GM13977 (cell line): ENCODE results near the gene KCNAB1.
"Not testable (repeated sequence)": the region's sequence is repeated elsewhere in the genome, so short reads cannot be mapped to it uniquely, and the experiment has no call there.

Experiments
- DNase-seq: peaks from one replicate; pipeline ENCODE4 v3.0.0; 2012; ENCODE audit warnings: low spot score
- CTCF ChIP-seq: IDR thresholded peaks from 2 replicates; pipeline ENCODE4 v1.5.1; 2012; ENCODE audit warnings: mild to moderate bottlenecking, control low read depth; ENCODE audit not compliant: insufficient read depth; ENCODE audit errors: extremely low read depth, missing control alignments
- in situ Hi-C: fragments of 300-500 bp; cut with MboI; formaldehyde crosslinking; loops from one replicate; pipeline ENCODE4 v1.12.0; 2022; ENCODE audit warnings: low sequenced_read_pairs, low pct_unique_long_range_greater_than_20kb, mixed read lengths, inconsistent platforms; ENCODE audit not compliant: unreplicated experiment

Gene KCNAB1

GRCh38 chr3:156135921-156136638, 15.7 kb downstream of the KCNAB1 start:
- DNase-seq, result no peak
- in situ Hi-C loops, result no loop called here
- TF ChIP-seq CTCF, result no peak

GRCh38 chr3:156137397-156137796, 17.0 kb downstream of the KCNAB1 start:
- in situ Hi-C loops, DNase-seq: not testable (repeated sequence)

- DNase-seq, result no peak
- TF ChIP-seq CTCF, result no peak
- in situ Hi-C loops, result no loop called here
These were observed 19.7 kb downstream of the KCNAB1 start for GRCh38 chr3:156140001-156140595.

- in situ Hi-C loops, result no loop called here
- no peak for TF ChIP-seq CTCF
- no peak for DNase-seq
These were observed 22.3 kb downstream of the KCNAB1 start for GRCh38 chr3:156142702-156143101.

- TF ChIP-seq CTCF, result no peak
- no peak for DNase-seq
- in situ Hi-C loops, result no loop called here
These were observed 22.8 kb downstream of the KCNAB1 start for GRCh38 chr3:156143136-156143535.

GRCh38 chr3:156144060-156144459, 23.7 kb downstream of the KCNAB1 start:
- TF ChIP-seq CTCF, result no peak
- no peak for DNase-seq
- in situ Hi-C loops, result no loop called here

- TF ChIP-seq CTCF, result no peak
- DNase-seq, result no peak
- in situ Hi-C loops, result no loop called here
These were observed 25.5 kb downstream of the KCNAB1 start for GRCh38 chr3:156145866-156146265.
